NCI-H748 (cell line): ENCODE results near the gene CYP21A2.
"Not testable (repeated sequence)": the region's sequence is repeated elsewhere in the genome, so short reads cannot be mapped to it uniquely, and the experiment has no call there.

Experiments
- DNase-seq: peaks from one replicate; lab custom pipeline; 2025; ENCODE audit not compliant: unreplicated experiment; lab: John Stamatoyannopoulos, UW

The CYP21A2 gene

GRCh38 chr6:32029553-32029952 is 8.7 kb upstream of the CYP21A2 start:
- not testable (repeated sequence) for DNase-seq

- DNase-seq: not testable (repeated sequence)
These were observed 2.8 kb upstream of the CYP21A2 start for GRCh38 chr6:32035283-32036013.

- not testable (repeated sequence) for DNase-seq
These were observed 1.1 kb upstream of the CYP21A2 start for GRCh38 chr6:32037136-32037535.

GRCh38 chr6:32038878-32039277 is 663 bp downstream of the CYP21A2 start:
- not testable (repeated sequence) for DNase-seq

- not testable (repeated sequence) for DNase-seq
These were observed 1.4 kb downstream of the CYP21A2 start for GRCh38 chr6:32039321-32040274.

GRCh38 chr6:32040299-32041049 is 2.3 kb downstream of the CYP21A2 start:
- DNase-seq: not testable (repeated sequence)

- not testable (repeated sequence) for DNase-seq
These were observed 2.8 kb downstream of the CYP21A2 start for GRCh38 chr6:32041050-32041321.

DNA sequence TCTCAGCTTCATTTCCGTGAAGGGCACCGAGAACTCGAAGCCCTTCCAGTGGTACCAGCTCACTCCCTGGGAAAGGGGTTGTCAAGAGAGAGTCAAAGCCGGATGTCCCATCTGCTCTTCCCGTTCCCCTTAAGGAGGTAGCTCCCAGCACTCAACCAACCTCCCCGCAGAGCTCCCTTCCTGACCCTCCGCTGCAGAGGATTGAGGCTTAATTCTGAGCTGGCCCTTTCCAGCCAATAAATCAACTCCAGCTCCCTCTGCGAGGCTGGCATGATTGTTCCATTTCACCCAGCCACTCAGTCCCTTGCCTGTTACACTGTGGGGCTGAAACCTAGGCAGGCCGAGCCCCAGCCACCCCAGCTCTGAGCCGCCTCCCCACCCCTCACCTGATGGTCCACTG is 3.2 kb downstream of the CYP21A2 start:
- not testable (repeated sequence) for DNase-seq

DNA sequence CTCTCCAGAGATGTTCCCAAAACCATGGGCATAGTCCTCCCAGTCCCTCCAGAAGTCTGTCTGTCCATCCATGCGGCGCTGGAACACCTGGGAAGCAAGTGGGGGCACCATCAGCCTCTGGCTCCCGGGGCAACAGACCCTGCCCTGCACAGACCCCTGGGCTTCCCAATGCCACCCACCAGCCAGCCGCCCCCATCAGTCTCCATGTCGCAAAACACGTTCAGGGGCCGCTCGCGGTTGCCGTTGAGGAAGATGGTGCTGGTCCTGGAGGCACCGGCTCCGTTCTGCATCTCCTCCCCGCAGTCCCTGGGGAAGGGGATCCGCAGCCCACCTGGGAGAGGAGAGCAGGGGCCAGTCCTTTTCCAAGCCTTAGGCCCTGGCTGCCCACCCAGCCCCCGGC is 4.1 kb downstream of the CYP21A2 start:
- DNase-seq: not testable (repeated sequence)

GRCh38 chr6:32043589-32044380 is 5.6 kb downstream of the CYP21A2 start:
- DNase-seq: not testable (repeated sequence)

- DNase-seq: not testable (repeated sequence)
These were observed 6.7 kb downstream of the CYP21A2 start for GRCh38 chr6:32044916-32045315.

- DNase-seq: no peak
These were observed 7.7 kb downstream of the CYP21A2 start for GRCh38 chr6:32045811-32046449.

DNA sequence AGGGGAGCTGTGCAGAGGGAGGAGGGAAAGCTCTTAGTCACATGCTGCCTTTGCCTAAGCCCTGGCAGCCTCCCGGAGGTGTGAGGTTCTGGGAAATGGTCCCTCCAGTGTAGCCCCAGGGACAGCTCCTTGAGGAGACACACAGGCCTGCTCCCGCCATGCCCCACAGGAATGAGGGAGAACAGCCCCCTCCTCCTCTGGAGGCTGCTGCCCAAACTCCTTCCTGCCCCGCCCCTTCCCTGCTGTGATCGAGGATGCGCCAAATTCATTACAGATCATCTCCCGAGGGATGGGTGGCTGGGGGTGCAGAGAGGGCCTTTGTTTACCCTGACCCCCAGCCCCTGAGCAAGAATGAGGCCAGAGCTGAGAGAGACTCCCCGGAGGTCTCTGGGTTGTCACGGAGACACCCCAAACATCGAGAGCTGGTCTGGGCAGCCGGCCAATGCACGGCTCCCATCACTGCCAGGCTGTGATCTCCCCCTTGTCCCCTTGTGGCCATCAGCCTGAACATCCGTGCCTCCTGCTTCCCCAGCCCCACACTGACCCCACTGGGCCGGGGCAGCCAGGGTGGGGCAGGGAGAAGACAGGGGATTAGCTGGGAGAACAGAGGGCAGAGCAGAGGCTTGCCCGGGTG is 8.4 kb downstream of the CYP21A2 start:
- peak; percentile 54 for DNase-seq

DNA sequence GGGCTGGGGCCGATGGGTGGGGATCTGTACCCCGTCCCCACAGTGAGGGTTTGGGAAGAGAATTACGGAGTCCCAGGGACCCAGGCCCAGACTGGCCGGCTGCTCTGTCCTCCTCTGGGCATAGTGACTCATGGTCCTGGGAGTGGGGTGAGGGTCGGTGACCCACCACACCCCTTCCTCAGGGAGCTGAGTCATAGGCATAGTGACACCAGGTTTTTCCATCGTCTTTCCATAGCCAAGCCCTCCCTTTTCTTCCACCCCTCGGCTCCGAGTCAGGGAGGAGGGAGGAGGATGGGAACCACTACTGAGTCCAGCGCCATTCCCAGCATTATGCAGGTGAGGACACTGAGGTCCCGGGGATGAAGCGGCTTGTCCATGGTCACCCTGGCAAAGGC is 8.9 kb downstream of the CYP21A2 start:
- DNase-seq: no peak

DNA sequence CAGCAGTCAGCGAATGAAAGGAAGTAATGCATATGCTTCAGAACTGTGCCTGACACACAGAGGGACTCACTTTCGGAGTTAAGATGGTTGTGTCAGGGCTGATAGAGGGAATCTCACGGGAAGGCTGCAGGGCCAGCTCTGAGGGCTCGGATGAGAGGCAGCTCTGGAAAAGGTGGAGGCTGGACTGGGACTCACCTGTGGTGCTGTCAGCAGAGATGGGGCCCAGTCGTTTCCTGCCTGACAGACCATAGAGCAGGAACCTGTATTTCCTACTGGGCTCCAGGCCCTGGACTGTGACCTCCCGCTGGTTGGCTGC is 9.3 kb downstream of the CYP21A2 start:
- no peak for DNase-seq

DNA sequence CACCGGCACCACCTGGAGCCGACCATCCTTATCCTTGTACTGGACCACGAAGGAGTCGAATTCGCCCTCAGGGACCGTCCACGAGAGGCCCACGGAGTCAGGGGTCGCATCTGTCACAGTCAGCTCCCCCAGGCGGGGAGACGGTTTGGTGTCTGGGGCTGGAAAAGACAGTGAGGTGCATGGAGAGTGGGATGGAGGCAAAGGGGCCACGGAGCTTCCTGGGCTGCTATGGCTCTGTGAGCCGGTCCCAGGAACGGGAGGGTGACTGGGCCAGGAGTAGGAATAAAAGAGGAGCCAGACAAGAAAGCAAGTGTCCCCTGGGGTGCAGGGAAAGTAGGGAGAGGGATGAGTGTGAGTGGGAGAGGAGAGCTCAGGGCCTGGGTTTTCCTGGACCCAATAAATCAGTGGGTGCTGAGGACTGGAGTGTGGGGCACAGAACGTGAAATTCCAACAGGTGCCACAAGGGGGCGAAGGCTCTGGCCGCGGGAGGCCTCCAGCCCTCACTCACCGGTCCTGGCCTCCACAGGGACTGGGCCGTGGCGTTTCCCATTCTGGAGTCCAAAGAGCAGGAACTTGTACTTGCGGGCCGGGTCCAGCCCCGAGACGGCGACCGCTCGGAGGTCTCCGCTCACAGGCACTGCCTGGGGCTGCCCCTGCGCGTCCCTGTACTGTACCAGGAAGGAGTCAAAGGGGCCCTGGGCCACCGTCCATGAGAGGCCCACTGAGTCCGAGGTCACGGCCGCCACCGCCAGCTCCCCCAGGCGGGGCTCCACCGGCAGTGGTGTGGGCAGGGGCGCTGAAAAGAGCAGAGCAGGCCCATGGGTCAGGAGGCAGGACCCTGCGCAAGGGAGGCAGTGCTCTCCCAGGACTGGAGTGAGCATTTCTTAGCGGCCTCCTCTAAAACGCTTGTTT is 9.9 kb downstream of the CYP21A2 start:
- DNase-seq: peak; percentile 51

GRCh38 chr6:32049149-32049548 is 10.9 kb downstream of the CYP21A2 start:
- DNase-seq: not testable (repeated sequence)

GRCh38 chr6:32049736-32050135 is 11.5 kb downstream of the CYP21A2 start:
- not testable (repeated sequence) for DNase-seq

GRCh38 chr6:32050562-32050961 is 12.3 kb downstream of the CYP21A2 start:
- no peak for DNase-seq
